Psoas muscle (tissue), 8 donors: ENCODE data around the gene TYMP. TPM values are rescaled to one million over a fixed set of nuclear protein-coding genes. Genes with fewer than 3 reads are reported as not detected.

Source experiments
- ATAC-seq, 4 donors: fragments of 200-7000 bp; cut with Tn5 transposase; one replicate each; pipeline ENCODE4 v1.9.1; 2020; ENCODE audit warnings: moderate library complexity in 3 of 4, mild to moderate bottlenecking in 2 of 4
- DNase-seq, 2 donors: peaks; one replicate each; pipeline ENCODE4 v3.0.0-alpha.2; 2020
- H3K27ac ChIP-seq: fragments of 200-600 bp; one replicate; pipeline ENCODE4 v1.8.0; 2022
- H3K27me3 ChIP-seq, 3 donors: fragments of 200-600 bp in 1 of 3; one replicate each; pipeline versions ENCODE4 v1.6.1 to v1.8.0; 2013 to 2022; ENCODE audit warnings: low read length in 2 of 3, mild to moderate bottlenecking in 2 of 3, moderate library complexity in 1 of 3; ENCODE audit not compliant: insufficient read depth in 3 of 3
- H3K36me3 ChIP-seq, 2 donors: fragments of 200-600 bp in 1 of 2; one replicate each; pipeline versions ENCODE4 v1.6.1 to v1.8.0; 2013 to 2022; ENCODE audit warnings: low read depth in 1 of 2, mild to moderate bottlenecking in 1 of 2, moderate library complexity in 1 of 2; ENCODE audit not compliant: insufficient read depth in 1 of 2
- H3K4me1 ChIP-seq: fragments of 200-600 bp; one replicate; pipeline ENCODE4 v1.8.0; 2022
- H3K4me3 ChIP-seq: fragments of 200-600 bp; one replicate; pipeline ENCODE4 v1.8.0; 2022; ENCODE audit warnings: mild to moderate bottlenecking
- H3K9me3 ChIP-seq: fragments of 200-600 bp; one replicate; pipeline ENCODE4 v1.8.0; 2022
- CTCF ChIP-seq: fragments of 200-600 bp; IDR thresholded peaks from one replicate; pipeline ENCODE4 v1.8.0; 2022; ENCODE audit warnings: antibody characterized with exemption
- WGBS, 3 donors: extraction: QIAGEN DNeasy Blood & Tissue Kit; methylation state at CpG; one replicate each; pipeline versions ENCODE4 v1.1.6 to v1.1.7; 2013; 5-methylcytosine and 5-hydroxymethylcytosine counted together
- intact Hi-C, 2 donors: fragments of 100-400 bp; cut with DNase I; formaldehyde crosslinking; loops; one replicate each; pipeline versions ENCODE4 v1.11.0 to v1.14.2; 2022
- polyA plus RNA-seq, 3 donors: library from polyadenylated mRNA; stranded (reverse); fragments of 200-250 nt; gene quantifications; one replicate each; pipeline ENCODE4 v1.2.3, GENCODE V29; 2013
- total RNA-seq, 4 donors: library from RNA; stranded (reverse); fragmentation: NEBNext Ultra II Directional in 2 of 4; extraction: Animal tissue kit (Norgen Biotek cat#: 25700) in 2 of 4; gene quantifications; one replicate each; pipeline versions ENCODE4 v1.2.1 to v1.2.4, GENCODE V29; 2021 to 2023
- donor health status: healthy with polysubstance abuse.
- donor health status: DM: no; HTN: no; CAD: no; lungs with moderate emphysema.
- donor health status: Bipolar disorder and iron deficiency.
- donor health status: healthy.
- donor health status: DM: yes; HTN: yes; CAD: no.
- donor health status: DM: no; HTN: no; CAD: no.
- donor health status: DM: no; HTN: no; CAD: no.
- donor health status: DM: yes; HTN: yes; CAD: no.

The TYMP gene
- total and polyA plus RNA-seq, 7 donors, result 5.0 to 26.0 (median 12.0) TPM

GRCh38 chr22:50532824-50533796 is 3.3 kb upstream of the TYMP start:
- no peaks in the 10 kb centered on the region for H3K9me3 ChIP-seq
- intact Hi-C loops, result loop anchor here in 1 of 2 donors (5.0 kb wide), 1 partner anchor 89 kb away; no protein-coding TSS in a partner anchor
- peaks cover 19% of the 10 kb centered on the region for H3K4me1 ChIP-seq
- H3K36me3 ChIP-seq, result no peaks in the 10 kb centered on the region
- 77 to 83% (median 77%) methylated on average over 19 of the region's 19 CpGs for WGBS, 3 donors
- peak overlapping the region; percentile 69 for H3K4me3 ChIP-seq
- H3K27me3 ChIP-seq, result peaks cover 0 to 74% (median 27%) of the 10 kb centered on the region in 3 donors
- TF ChIP-seq CTCF, result no peak
- ATAC-seq (no peak), DNase-seq (no peak)
- peak overlapping the region; percentile 79 for H3K27ac ChIP-seq

GRCh38 chr22:50531962-50532674 is 2.3 kb upstream of the TYMP start:
- Histone ChIP-seq H3K4me3 (peak overlapping the region; percentile 69), H3K4me1 (peaks cover 22% of the 10 kb centered on the region), H3K27me3 (peaks cover 0 to 71% (median 27%) of the 10 kb centered on the region in 3 donors), H3K9me3 (no peaks in the 10 kb centered on the region), H3K27ac (peak overlapping the region; percentile 79), H3K36me3 (no peaks in the 10 kb centered on the region)
- DNase-seq, result peak; percentile 84 to 88
- peak; percentile 23 to 54 (median 40) for ATAC-seq
- intact Hi-C loops, result loop anchor here in 1 of 2 donors (5.0 kb wide), 1 partner anchor 90 kb away; no protein-coding TSS in a partner anchor
- WGBS, 3 donors, result 2 to 3% (median 3%) methylated on average over 55 to 56 of the region's 56 CpGs
- no peak for TF ChIP-seq CTCF

GRCh38 chr22:50531546-50531961 is 1.7 kb upstream of the TYMP start:
- intact Hi-C loops, result loop anchor here in 1 of 2 donors (5.0 kb wide), 1 partner anchor 91 kb away; no protein-coding TSS in a partner anchor
- peak; percentile 69 to 75 for DNase-seq
- peak; percentile 13 to 46 (median 20) for ATAC-seq
- Histone ChIP-seq H3K36me3 (no peaks in the 10 kb centered on the region), H3K4me3 (peak overlapping the region; percentile 69), H3K27me3 (peaks cover 0 to 71% (median 27%) of the 10 kb centered on the region in 3 donors), H3K9me3 (no peaks in the 10 kb centered on the region), H3K4me1 (peaks cover 22% of the 10 kb centered on the region), H3K27ac (peak overlapping the region; percentile 79)
- TF ChIP-seq CTCF, result no peak
- WGBS, 3 donors, result 1% methylated on average over 30 to 44 of the region's 44 CpGs

- peak; percentile 36 to 62 (median 40) for ATAC-seq
- 2 to 4% (median 4%) methylated on average over 43 to 53 of the region's 53 CpGs for WGBS, 3 donors
- H3K27ac ChIP-seq, result peak overlapping the region; percentile 79
- peaks cover 0 to 69% (median 25%) of the 10 kb centered on the region in 3 donors for H3K27me3 ChIP-seq
- intact Hi-C loops, result loop anchor here in 1 of 2 donors (5.0 kb wide), 1 partner anchor 91 kb away; no protein-coding TSS in a partner anchor
- H3K36me3 ChIP-seq, result no peaks in the 10 kb centered on the region
- H3K4me3 ChIP-seq, result peak overlapping the region; percentile 69
- peaks cover 22% of the 10 kb centered on the region for H3K4me1 ChIP-seq
- DNase-seq, result peak; percentile 85 to 93
- no peaks in the 10 kb centered on the region for H3K9me3 ChIP-seq
- TF ChIP-seq CTCF, result no peak
These were observed 1.2 kb upstream of the TYMP start for GRCh38 chr22:50530877-50531545.
